ENCODE measurements around the gene ISCU. TPM values are rescaled to one million over a fixed set of nuclear protein-coding genes. Genes with fewer than 3 reads are reported as not detected.

ISCU gene
- total and polyA plus RNA-seq, 2 donors (not counting 1 experiment from before 2014, with no cell fraction given) = 127 to 313 TPM

DNA sequence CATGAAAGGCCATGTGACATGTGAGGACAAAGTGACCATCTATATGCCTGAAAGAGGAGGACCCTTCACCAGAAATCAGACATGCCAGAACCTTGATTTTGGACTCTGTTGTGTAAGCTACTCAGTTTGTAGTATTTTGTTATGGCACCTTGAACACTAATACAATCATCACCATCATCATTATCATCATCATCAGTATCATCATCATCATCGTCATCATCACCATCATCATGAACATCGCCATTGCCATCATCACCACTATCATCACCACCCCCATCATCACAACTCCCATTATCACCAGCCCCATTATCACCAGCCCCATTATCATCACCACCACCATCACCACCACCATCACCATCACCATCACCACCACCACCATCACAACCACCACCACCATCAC is 15.9 kb downstream of the ISCU start:
- Histone ChIP-seq H3K27me3 (ENCODE audit: control insufficient read depth, insufficient read depth, low read length) (no peaks in the 10 kb centered on the region), H4K20me1 (ENCODE audit: control insufficient read depth, extremely low read depth, insufficient read depth, low read length) (no peaks in the 10 kb centered on the region), H3K9me3 (ENCODE audit: control insufficient read depth, insufficient read depth, low read depth, low read length) (no peaks in the 10 kb centered on the region)

DNA sequence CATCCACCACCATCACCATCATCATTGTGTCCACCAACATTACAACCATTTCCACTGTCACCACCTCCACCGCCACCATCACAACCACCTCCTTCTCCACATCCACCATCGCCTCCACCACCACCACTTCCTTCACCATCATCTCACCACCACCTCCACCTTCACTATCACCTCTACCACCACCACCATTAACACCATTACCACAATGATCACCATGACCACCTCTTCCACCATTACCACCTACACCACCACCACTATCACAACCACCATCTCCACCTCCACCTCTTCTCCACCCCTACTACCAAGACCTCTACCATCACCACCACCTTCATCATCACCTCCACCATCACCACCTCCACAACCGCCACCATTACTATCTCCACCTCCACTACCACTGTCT is 16.4 kb downstream of the ISCU start:
- no peak overlapping the region for H3K27ac ChIP-seq (ENCODE audit: insufficient read depth, low read length)

More for the DNA sequence above, 15.9 kb downstream of the ISCU start:
- TF ChIP-seq EZH2 (IDR thresholded peaks at IDR 0.05; ENCODE audit: low read length, missing control alignments) = no peak
- no peak for TF ChIP-seq CTCF (conservative IDR thresholded peaks at IDR 0.05 in 1 of 2, IDR thresholded peaks at IDR 0.05 in 1 of 2; ENCODE audit: low read depth in 1 of 2, low read length in 2 of 2)
- Histone ChIP-seq H3K9ac (ENCODE audit: insufficient read depth, low read length) (no peak overlapping the region), H3K4me2 (ENCODE audit: extremely low read depth, insufficient read depth, low read length) (no peak overlapping the region), H3K27ac (ENCODE audit: insufficient read depth, low read length) (no peak overlapping the region), H2AFZ (ENCODE audit: low read length) (no peak overlapping the region), H3K4me1 (ENCODE audit: control insufficient read depth, extremely low read depth, insufficient read depth, low read length) (peaks cover 18% of the 10 kb centered on the region), H3K36me3 (ENCODE audit: control insufficient read depth, insufficient read depth, low read length) (no peaks in the 10 kb centered on the region), H3K79me2 (ENCODE audit: control insufficient read depth, insufficient read depth, low read length) (no peaks in the 10 kb centered on the region), H3K4me3 (replicated peaks in 1 of 4; ENCODE audit: control extremely low read depth in 1 of 4, insufficient read depth in 1 of 4, low read depth in 3 of 4, low read length in 4 of 4) (no peak overlapping the region)
- DNase-seq (ENCODE audit: low read depth in 2 of 2) = no peak

DNA sequence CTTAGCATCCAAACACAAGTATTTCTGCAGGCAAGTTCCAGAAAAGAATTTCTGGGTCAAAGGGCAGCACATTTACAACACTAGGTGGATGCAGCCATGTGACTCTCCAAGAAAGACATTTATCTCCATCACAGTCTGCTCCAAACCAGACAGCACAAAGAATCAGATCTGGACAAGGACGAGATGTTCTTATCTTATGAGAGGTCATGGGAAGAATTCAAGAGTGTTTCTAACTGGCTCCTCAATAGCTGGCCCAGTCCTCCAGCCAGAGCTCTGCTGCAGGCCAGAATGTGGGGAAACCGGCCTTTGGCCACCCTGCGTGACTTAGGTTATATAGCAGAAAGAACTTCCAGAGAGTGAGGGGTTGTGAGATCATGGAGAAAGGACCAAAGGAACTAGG is 18.1 kb downstream of the ISCU start:
- H2AFZ ChIP-seq (ENCODE audit: low read length) = no peak overlapping the region
- DNase-seq (ENCODE audit: low read depth in 2 of 2) = no peak
- TF ChIP-seq CTCF (conservative IDR thresholded peaks at IDR 0.05 in 1 of 2, IDR thresholded peaks at IDR 0.05 in 1 of 2; ENCODE audit: low read depth in 1 of 2, low read length in 2 of 2) (no peak), EZH2 (IDR thresholded peaks at IDR 0.05; ENCODE audit: low read length, missing control alignments) (no peak)
- no peaks in the 10 kb centered on the region for H3K9me3 ChIP-seq (ENCODE audit: control insufficient read depth, insufficient read depth, low read depth, low read length)
- H4K20me1 ChIP-seq (ENCODE audit: control insufficient read depth, extremely low read depth, insufficient read depth, low read length) = no peaks in the 10 kb centered on the region
- no peak overlapping the region for H3K9ac ChIP-seq (ENCODE audit: insufficient read depth, low read length)
- no peaks in the 10 kb centered on the region for H3K79me2 ChIP-seq (ENCODE audit: control insufficient read depth, insufficient read depth, low read length)
- no peak overlapping the region for H3K4me3 ChIP-seq (replicated peaks in 1 of 4; ENCODE audit: control extremely low read depth in 1 of 4, insufficient read depth in 1 of 4, low read depth in 3 of 4, low read length in 4 of 4)
- H3K27me3 ChIP-seq (ENCODE audit: control insufficient read depth, insufficient read depth, low read length) = no peaks in the 10 kb centered on the region
- H3K4me1 ChIP-seq (ENCODE audit: control insufficient read depth, extremely low read depth, insufficient read depth, low read length) = peaks cover 24% of the 10 kb centered on the region
- no peaks in the 10 kb centered on the region for H3K36me3 ChIP-seq (ENCODE audit: control insufficient read depth, insufficient read depth, low read length)
- no peak overlapping the region for H3K27ac ChIP-seq (ENCODE audit: insufficient read depth, low read length)
- H3K4me2 ChIP-seq (ENCODE audit: extremely low read depth, insufficient read depth, low read length) = no peak overlapping the region

More for the DNA sequence above, 16.4 kb downstream of the ISCU start:
- H3K4me2 ChIP-seq (ENCODE audit: extremely low read depth, insufficient read depth, low read length) = no peak overlapping the region
- TF ChIP-seq CTCF (conservative IDR thresholded peaks at IDR 0.05 in 1 of 2, IDR thresholded peaks at IDR 0.05 in 1 of 2; ENCODE audit: low read depth in 1 of 2, low read length in 2 of 2) = no peak
- TF ChIP-seq EZH2 (IDR thresholded peaks at IDR 0.05; ENCODE audit: low read length, missing control alignments) = no peak
- H4K20me1 ChIP-seq (ENCODE audit: control insufficient read depth, extremely low read depth, insufficient read depth, low read length) = no peaks in the 10 kb centered on the region
- H3K4me3 ChIP-seq (replicated peaks in 1 of 4; ENCODE audit: control extremely low read depth in 1 of 4, insufficient read depth in 1 of 4, low read depth in 3 of 4, low read length in 4 of 4) = no peak overlapping the region
- no peaks in the 10 kb centered on the region for H3K79me2 ChIP-seq (ENCODE audit: control insufficient read depth, insufficient read depth, low read length)
- no peak overlapping the region for H3K9ac ChIP-seq (ENCODE audit: insufficient read depth, low read length)
- H2AFZ ChIP-seq (ENCODE audit: low read length) = no peak overlapping the region
- H3K27me3 ChIP-seq (ENCODE audit: control insufficient read depth, insufficient read depth, low read length) = no peaks in the 10 kb centered on the region
- H3K4me1 ChIP-seq (ENCODE audit: control insufficient read depth, extremely low read depth, insufficient read depth, low read length) = peaks cover 22% of the 10 kb centered on the region
- H3K9me3 ChIP-seq (ENCODE audit: control insufficient read depth, insufficient read depth, low read depth, low read length) = no peaks in the 10 kb centered on the region
- no peak for DNase-seq (ENCODE audit: low read depth in 2 of 2)
- H3K36me3 ChIP-seq (ENCODE audit: control insufficient read depth, insufficient read depth, low read length) = no peaks in the 10 kb centered on the region

Data from fibroblast of lung (primary cell).